ENCODE data around the gene PPP3CB.

GRCh38 chr10:73424478-73424877 lies 71.3 kb downstream of the PPP3CB start:
- TF ChIP-seq CTCF (IDR thresholded peaks at IDR 0.05; ENCODE audit: low read length) = no peak
- no peak for TF ChIP-seq EZH2 (IDR thresholded peaks at IDR 0.05; ENCODE audit: borderline replicate concordance, low read length)

Data from OCI-LY1 (cell line).